GM12873 (cell line): ENCODE results near the gene TRPM4.

ENCODE experiments used
- TF ChIP-seq, protein P1 (sequence below): IDR thresholded peaks from 2 replicates; pipeline ENCODE4 v1.5.1; 2012; ENCODE audit warnings: low read depth, mild to moderate bottlenecking, moderate library complexity, low read length, control low read depth; ENCODE audit not compliant: insufficient read depth; ENCODE audit errors: missing control alignments

TRPM4 gene

GRCh38 chr19:49160450-49161189, 3.0 kb downstream of the TRPM4 start:
- TF ChIP-seq, protein P1, sequence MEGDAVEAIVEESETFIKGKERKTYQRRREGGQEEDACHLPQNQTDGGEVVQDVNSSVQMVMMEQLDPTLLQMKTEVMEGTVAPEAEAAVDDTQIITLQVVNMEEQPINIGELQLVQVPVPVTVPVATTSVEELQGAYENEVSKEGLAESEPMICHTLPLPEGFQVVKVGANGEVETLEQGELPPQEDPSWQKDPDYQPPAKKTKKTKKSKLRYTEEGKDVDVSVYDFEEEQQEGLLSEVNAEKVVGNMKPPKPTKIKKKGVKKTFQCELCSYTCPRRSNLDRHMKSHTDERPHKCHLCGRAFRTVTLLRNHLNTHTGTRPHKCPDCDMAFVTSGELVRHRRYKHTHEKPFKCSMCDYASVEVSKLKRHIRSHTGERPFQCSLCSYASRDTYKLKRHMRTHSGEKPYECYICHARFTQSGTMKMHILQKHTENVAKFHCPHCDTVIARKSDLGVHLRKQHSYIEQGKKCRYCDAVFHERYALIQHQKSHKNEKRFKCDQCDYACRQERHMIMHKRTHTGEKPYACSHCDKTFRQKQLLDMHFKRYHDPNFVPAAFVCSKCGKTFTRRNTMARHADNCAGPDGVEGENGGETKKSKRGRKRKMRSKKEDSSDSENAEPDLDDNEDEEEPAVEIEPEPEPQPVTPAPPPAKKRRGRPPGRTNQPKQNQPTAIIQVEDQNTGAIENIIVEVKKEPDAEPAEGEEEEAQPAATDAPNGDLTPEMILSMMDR = no peak

DNA sequence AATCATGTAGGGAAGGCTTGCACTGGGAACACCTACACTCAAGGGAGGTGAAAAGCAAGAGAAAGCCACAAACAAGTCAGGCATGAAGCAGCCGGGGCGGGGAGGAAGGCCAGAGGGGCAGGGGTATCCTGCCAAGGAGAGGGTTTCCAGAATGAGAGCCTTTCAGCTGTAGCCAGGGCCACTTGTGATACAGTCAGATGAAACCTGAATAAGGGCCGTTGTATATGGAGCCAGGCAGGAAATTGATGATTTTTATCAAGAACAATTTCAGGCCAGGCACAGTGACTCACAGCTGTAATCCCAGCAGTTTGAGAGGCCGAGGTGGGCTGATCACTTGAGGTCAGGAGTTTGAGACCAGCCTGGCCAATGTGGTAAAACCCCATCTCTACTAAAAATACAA, 4.4 kb downstream of the TRPM4 start:
- TF ChIP-seq, protein P1 = no peak

GRCh38 chr19:49165111-49165750, 7.6 kb downstream of the TRPM4 start:
- TF ChIP-seq, protein P1 = no peak

- TF ChIP-seq, protein P1 = no peak
Measured at GRCh38 chr19:49165865-49166301, 8.3 kb downstream of the TRPM4 start.

GRCh38 chr19:49167857-49168409, 10.3 kb downstream of the TRPM4 start:
- TF ChIP-seq, protein P1 = no peak

GRCh38 chr19:49168421-49168820, 10.8 kb downstream of the TRPM4 start:
- TF ChIP-seq, protein P1 = no peak

DNA sequence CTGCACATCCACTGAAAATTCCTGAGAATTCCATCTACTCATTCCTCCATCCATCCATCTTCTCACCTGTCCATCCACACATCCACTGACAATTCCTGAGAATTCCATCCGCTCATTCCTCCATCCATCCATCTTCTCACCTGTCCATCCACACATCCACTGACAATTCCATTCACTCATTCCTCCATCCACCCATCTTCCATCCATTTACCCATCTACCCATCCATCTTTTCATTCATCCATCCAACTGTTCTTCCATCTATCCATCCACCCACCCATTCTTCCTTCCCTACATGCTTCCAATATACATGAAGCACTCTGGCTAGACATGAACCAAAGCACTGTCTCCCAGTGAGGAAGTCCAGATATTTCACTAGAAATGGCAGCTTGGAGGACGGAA, 15.6 kb downstream of the TRPM4 start:
- TF ChIP-seq, protein P1 = no peak
